Endothelial cell (in vitro differentiated cells): Measurements from ENCODE around the gene IZUMO2. TPM values are rescaled to one million over a fixed set of nuclear protein-coding genes. Genes with fewer than 3 reads are reported as not detected.

Experiments used
- DNase-seq: peaks from one replicate; pipeline ENCODE4 v3.0.0; 2021; ENCODE audit warnings: low spot score
- H3K27ac Mint-ChIP-seq: one replicate; pipeline ENCODE4 v1.8.0; 2021; ENCODE audit warnings: mixed read lengths, inconsistent platforms; ENCODE audit not compliant: unreplicated experiment
- H3K27me3 Mint-ChIP-seq: one replicate; pipeline ENCODE4 v1.8.0; 2021; ENCODE audit warnings: mild to moderate bottlenecking, moderate library complexity, mixed read lengths, inconsistent platforms; ENCODE audit not compliant: unreplicated experiment
- H3K36me3 Mint-ChIP-seq: one replicate; pipeline ENCODE4 v1.8.0; 2021; ENCODE audit warnings: mild to moderate bottlenecking, low read depth, mixed read lengths, inconsistent platforms; ENCODE audit not compliant: unreplicated experiment
- H3K4me1 Mint-ChIP-seq: one replicate; pipeline ENCODE4 v1.8.0; 2021; ENCODE audit warnings: mild to moderate bottlenecking, mixed read lengths, inconsistent platforms; ENCODE audit not compliant: unreplicated experiment
- H3K4me3 Mint-ChIP-seq: one replicate; pipeline ENCODE4 v1.8.0; 2021; ENCODE audit warnings: mild to moderate bottlenecking, mixed read lengths, inconsistent platforms; ENCODE audit not compliant: unreplicated experiment
- H3K9me3 Mint-ChIP-seq: one replicate; pipeline ENCODE4 v1.8.0; 2021; ENCODE audit warnings: mixed read lengths, inconsistent platforms; ENCODE audit not compliant: unreplicated experiment
- CTCF ChIP-seq: fragments of 200-600 bp; sonication (generic); IDR thresholded peaks from one replicate; pipeline ENCODE4 v1.5.0; 2021; ENCODE audit warnings: antibody characterized with exemption; ENCODE audit not compliant: unreplicated experiment
- long read RNA-seq: library from polyadenylated mRNA; unstranded; transcript quantifications from one replicate; pipeline ENCODE4 v2.0.0, GENCODE V29; 2020; ENCODE audit not compliant: unreplicated experiment
- total RNA-seq: library from RNA; stranded (reverse); fragmentation: NEBNext Ultra II Directional; extraction: Animal tissue kit (Norgen Biotek cat#: 25700); gene quantifications from one replicate; pipeline ENCODE4 v1.2.1, GENCODE V29; 2021; ENCODE audit not compliant: unreplicated experiment

IZUMO2 gene
- total RNA-seq, result not detected
- long read RNA-seq, result 0 reads

- Mint-ChIP-seq H3K4me3 (no peak within 1 kb of the TSS), H3K27me3 (peaks cover 3% of the 10 kb centered on the region), H3K27ac (no peak within 1 kb of the TSS), H3K9me3 (peaks cover 29% of the 10 kb centered on the region), H3K4me1 (no peaks in the 10 kb centered on the region), H3K36me3 (peaks cover 13% of the 10 kb centered on the region)
- DNase-seq, result no peak
- no peak for TF ChIP-seq CTCF
Observed at GRCh38 chr19:50162988-50163387, at the start of gene IZUMO2. IZUMO2 (minus strand) TSS chr19:50163281; CDS start chr19:50163194, 87 bp downstream.

- peaks cover 7% of the 10 kb centered on the region for H3K36me3 Mint-ChIP-seq
- DNase-seq, result no peak
- H3K27me3 Mint-ChIP-seq, result peaks cover 9% of the 10 kb centered on the region
- H3K4me1 Mint-ChIP-seq, result no peaks in the 10 kb centered on the region
- peaks cover 13% of the 10 kb centered on the region for H3K9me3 Mint-ChIP-seq
- no peak overlapping the region for H3K27ac Mint-ChIP-seq
- H3K4me3 Mint-ChIP-seq, result no peak overlapping the region
- no peak for TF ChIP-seq CTCF
Observed at GRCh38 chr19:50210425-50210824, 47.3 kb upstream of the IZUMO2 start.

- no peak for TF ChIP-seq CTCF
- peaks cover 7% of the 10 kb centered on the region for H3K36me3 Mint-ChIP-seq
- no peak overlapping the region for H3K4me3 Mint-ChIP-seq
- no peaks in the 10 kb centered on the region for H3K4me1 Mint-ChIP-seq
- no peak overlapping the region for H3K27ac Mint-ChIP-seq
- no peak for DNase-seq
- peaks cover 11% of the 10 kb centered on the region for H3K27me3 Mint-ChIP-seq
- peaks cover 13% of the 10 kb centered on the region for H3K9me3 Mint-ChIP-seq
Observed at GRCh38 chr19:50209131-50209530, 46.0 kb upstream of the IZUMO2 start.

GRCh38 chr19:50207730-50208129 is 44.6 kb upstream of the IZUMO2 start:
- H3K4me3 Mint-ChIP-seq, result no peak overlapping the region
- no peak for DNase-seq
- H3K27ac Mint-ChIP-seq, result no peak overlapping the region
- H3K4me1 Mint-ChIP-seq, result no peaks in the 10 kb centered on the region
- no peak for TF ChIP-seq CTCF
- H3K9me3 Mint-ChIP-seq, result peaks cover 12% of the 10 kb centered on the region
- peaks cover 9% of the 10 kb centered on the region for H3K27me3 Mint-ChIP-seq
- peaks cover 7% of the 10 kb centered on the region for H3K36me3 Mint-ChIP-seq

- Mint-ChIP-seq H3K27me3 (peaks cover 11% of the 10 kb centered on the region), H3K27ac (no peak overlapping the region), H3K9me3 (peaks cover 11% of the 10 kb centered on the region), H3K36me3 (peaks cover 12% of the 10 kb centered on the region), H3K4me3 (no peak overlapping the region), H3K4me1 (no peaks in the 10 kb centered on the region)
- no peak for TF ChIP-seq CTCF
- no peak for DNase-seq
Observed at GRCh38 chr19:50206191-50206590, 43.1 kb upstream of the IZUMO2 start.
